Mucosa of descending colon (tissue), 3 donors: ENCODE measurements around the gene LAD1. TPM values are rescaled to one million over a fixed set of nuclear protein-coding genes. Genes with fewer than 3 reads are reported as not detected.

Experiments used
- ATAC-seq: fragments of 200-7000 bp; cut with Tn5 transposase; one replicate; pipeline ENCODE4 v1.9.1; 2020; ENCODE audit warnings: mild to moderate bottlenecking, moderate library complexity
- DNase-seq, 3 donors: peaks; one replicate each; pipeline ENCODE4 v3.0.0-alpha.2; 2020
- H3K36me3 ChIP-seq: fragments of 200-600 bp; one replicate; pipeline ENCODE4 v1.8.0; 2021; ENCODE audit warnings: low read depth, mild to moderate bottlenecking
- H3K4me1 ChIP-seq: fragments of 200-600 bp; one replicate; pipeline ENCODE4 v1.8.0; 2021; ENCODE audit warnings: low read depth, mild to moderate bottlenecking
- H3K4me3 ChIP-seq: fragments of 200-600 bp; one replicate; pipeline ENCODE4 v1.8.0; 2021; ENCODE audit warnings: mild to moderate bottlenecking
- H3K9me3 ChIP-seq: fragments of 200-600 bp; one replicate; pipeline ENCODE4 v1.8.0; 2021; ENCODE audit warnings: mild to moderate bottlenecking
- intact Hi-C, 2 donors: fragments of 100-400 bp; cut with DNase I in 1 of 2; cut with micrococcal nuclease in 1 of 2; formaldehyde crosslinking; loops; one replicate each; pipeline versions ENCODE4 v1.11.0 to v1.11.1; 2022; cut with DNase I, micrococcal nuclease
- total RNA-seq, 3 donors: library from RNA; stranded (reverse); fragmentation: NEBNext Ultra II Directional in 2 of 3; extraction: Animal tissue kit (Norgen Biotek cat#: 25700) in 2 of 3; gene quantifications; one replicate each; pipeline versions ENCODE4 v1.2.1 to v1.2.4, GENCODE V29; 2021 to 2023
- TF ChIP-seq, protein P1 (sequence below): fragments of 200-600 bp; IDR thresholded peaks from one replicate; pipeline ENCODE4 v1.8.0; 2022; ENCODE audit warnings: antibody characterized with exemption, mild to moderate bottlenecking
- donor health status: DM: no; HTN: no; CAD: no; lungs with moderate emphysema.
- donor health status: DM: no; HTN: no; CAD: no.
- donor health status: DM: no; HTN: yes; CAD: no.

LAD1 gene
- total RNA-seq, 3 donors from 2014 or later = 86.0 to 202 (median 130) TPM

- TF ChIP-seq, protein P1, sequence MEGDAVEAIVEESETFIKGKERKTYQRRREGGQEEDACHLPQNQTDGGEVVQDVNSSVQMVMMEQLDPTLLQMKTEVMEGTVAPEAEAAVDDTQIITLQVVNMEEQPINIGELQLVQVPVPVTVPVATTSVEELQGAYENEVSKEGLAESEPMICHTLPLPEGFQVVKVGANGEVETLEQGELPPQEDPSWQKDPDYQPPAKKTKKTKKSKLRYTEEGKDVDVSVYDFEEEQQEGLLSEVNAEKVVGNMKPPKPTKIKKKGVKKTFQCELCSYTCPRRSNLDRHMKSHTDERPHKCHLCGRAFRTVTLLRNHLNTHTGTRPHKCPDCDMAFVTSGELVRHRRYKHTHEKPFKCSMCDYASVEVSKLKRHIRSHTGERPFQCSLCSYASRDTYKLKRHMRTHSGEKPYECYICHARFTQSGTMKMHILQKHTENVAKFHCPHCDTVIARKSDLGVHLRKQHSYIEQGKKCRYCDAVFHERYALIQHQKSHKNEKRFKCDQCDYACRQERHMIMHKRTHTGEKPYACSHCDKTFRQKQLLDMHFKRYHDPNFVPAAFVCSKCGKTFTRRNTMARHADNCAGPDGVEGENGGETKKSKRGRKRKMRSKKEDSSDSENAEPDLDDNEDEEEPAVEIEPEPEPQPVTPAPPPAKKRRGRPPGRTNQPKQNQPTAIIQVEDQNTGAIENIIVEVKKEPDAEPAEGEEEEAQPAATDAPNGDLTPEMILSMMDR = no peak
- intact Hi-C loops = loop anchor here in 1 of 2 donors (5.0 kb wide), 1 partner anchor 112 kb away; no protein-coding TSS in a partner anchor
- H3K9me3 ChIP-seq = no peaks in the 10 kb centered on the region
- no peaks in the 10 kb centered on the region for H3K4me1 ChIP-seq
- DNase-seq (peak in 1 of 3 donors; percentile 10), ATAC-seq (no peak)
- no peaks in the 10 kb centered on the region for H3K36me3 ChIP-seq
- H3K4me3 ChIP-seq = no peak overlapping the region
Observed at GRCh38 chr1:201364808-201365105, 34.4 kb downstream of the LAD1 start.

DNA sequence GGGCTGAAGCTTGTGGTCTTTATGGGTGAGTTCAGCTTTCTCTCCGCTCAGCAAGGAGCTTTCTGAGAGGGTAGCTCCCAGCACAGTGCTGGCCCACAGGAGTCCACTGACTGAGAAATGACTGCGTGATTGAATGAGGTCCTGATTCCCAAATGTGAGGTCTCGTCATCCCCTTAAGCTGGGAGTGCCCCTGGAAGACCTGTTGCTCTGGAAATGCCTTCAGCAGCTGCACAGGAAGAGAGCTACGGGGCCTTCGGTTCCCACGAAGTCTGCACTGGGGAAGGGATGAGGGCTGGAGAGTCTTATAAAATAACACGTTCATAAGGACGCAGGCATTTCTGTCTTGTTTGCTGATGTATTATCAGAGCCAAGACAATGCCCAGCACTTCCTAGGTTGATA lies 35.7 kb downstream of the LAD1 start:
- ATAC-seq = no peak
- TF ChIP-seq, protein P1 = no peak
- no peak overlapping the region for H3K4me3 ChIP-seq
- H3K4me1 ChIP-seq = no peaks in the 10 kb centered on the region
- peak in 1 of 3 donors; percentile 4 for DNase-seq
- intact Hi-C loops = loop anchor here in 1 of 2 donors (5.0 kb wide), 1 partner anchor 111 kb away; no protein-coding TSS in a partner anchor
- no peaks in the 10 kb centered on the region for H3K9me3 ChIP-seq
- no peaks in the 10 kb centered on the region for H3K36me3 ChIP-seq

DNA sequence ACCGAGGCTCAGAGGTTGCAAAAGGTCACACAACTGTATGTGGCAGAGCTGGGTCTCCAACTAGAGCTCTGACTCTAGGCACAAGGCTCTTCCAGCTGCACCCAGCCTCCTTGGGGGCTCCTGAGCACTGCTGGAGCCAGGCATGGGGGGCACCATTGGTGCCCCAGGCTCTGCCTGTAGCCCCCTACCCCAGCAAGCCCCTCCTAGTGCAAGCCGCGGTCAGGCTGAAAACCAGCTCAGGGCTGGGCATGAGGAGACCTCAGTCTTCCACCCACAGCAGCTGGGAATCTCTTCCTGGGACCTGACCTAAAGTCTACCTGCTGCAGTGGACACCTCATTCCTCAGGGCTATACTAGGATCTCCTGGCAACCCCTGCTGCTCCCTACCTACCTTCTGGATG lies 36.2 kb downstream of the LAD1 start:
- DNase-seq = no peak
- H3K4me1 ChIP-seq = no peaks in the 10 kb centered on the region
- no peaks in the 10 kb centered on the region for H3K9me3 ChIP-seq
- intact Hi-C loops = loop anchor here in 1 of 2 donors (5.0 kb wide), 1 partner anchor 111 kb away; no protein-coding TSS in a partner anchor
- H3K4me3 ChIP-seq = no peak overlapping the region
- H3K36me3 ChIP-seq = no peaks in the 10 kb centered on the region
- no peak for ATAC-seq
- TF ChIP-seq, protein P1 = no peak

GRCh38 chr1:201361652-201362504 lies 37.2 kb downstream of the LAD1 start:
- DNase-seq = peak in 2 of 3 donors; percentile 47 to 49
- intact Hi-C loops = loop anchor here (2.0 to 5.0 kb wide), 2 partner anchors 107 to 110 kb away; no protein-coding TSS in a partner anchor
- H3K4me1 ChIP-seq = no peaks in the 10 kb centered on the region
- TF ChIP-seq, protein P1 = peak; percentile 68
- H3K4me3 ChIP-seq = no peak overlapping the region
- no peaks in the 10 kb centered on the region for H3K9me3 ChIP-seq
- H3K36me3 ChIP-seq = no peaks in the 10 kb centered on the region
- peak; percentile 53 for ATAC-seq

- Histone ChIP-seq H3K9me3 (no peaks in the 10 kb centered on the region), H3K4me3 (no peak overlapping the region), H3K4me1 (no peaks in the 10 kb centered on the region), H3K36me3 (no peaks in the 10 kb centered on the region)
- intact Hi-C loops = loop anchor here (2.0 to 5.0 kb wide), 2 partner anchors 106 to 109 kb away; no protein-coding TSS in a partner anchor
- TF ChIP-seq, protein P1 = no peak
- DNase-seq = no peak
- no peak for ATAC-seq
Observed at GRCh38 chr1:201360901-201361651, 38.0 kb downstream of the LAD1 start.
